Stimulated activated naive CD8-positive, alpha-beta T cell treated with anti-CD3 and anti-CD28 coated beads, Interleukin-15, Interleukin-2, amounts not matched to agents 100 ng/mL and 50 ng/mL, for 24 hours (primary cell): Measurements from ENCODE around the gene RAB3IP.
A peak's percentile ranks its signal among the peaks of the same experiment; 100 is the strongest.
"Not testable (repeated sequence)": the region's sequence is repeated elsewhere in the genome, so short reads cannot be mapped to it uniquely, and the experiment has no call there.

Experiments used
- H3K27ac Mint-ChIP-seq: one replicate; pipeline ENCODE4 v1.8.0; 2021; ENCODE audit warnings: mild to moderate bottlenecking, mixed read lengths
- H3K27me3 Mint-ChIP-seq: one replicate; pipeline ENCODE4 v1.8.0; 2021; ENCODE audit warnings: mixed read lengths
- H3K36me3 Mint-ChIP-seq: one replicate; pipeline ENCODE4 v1.8.0; 2021; ENCODE audit warnings: low read depth, mixed read lengths
- H3K4me1 Mint-ChIP-seq: one replicate; pipeline ENCODE4 v1.8.0; 2021; ENCODE audit warnings: low read depth, mixed read lengths
- H3K4me3 Mint-ChIP-seq: one replicate; pipeline ENCODE4 v1.8.0; 2021; ENCODE audit warnings: mild to moderate bottlenecking, mixed read lengths
- H3K9me3 Mint-ChIP-seq: one replicate; pipeline ENCODE4 v1.8.0; 2021; ENCODE audit warnings: mixed read lengths

Gene RAB3IP

DNA sequence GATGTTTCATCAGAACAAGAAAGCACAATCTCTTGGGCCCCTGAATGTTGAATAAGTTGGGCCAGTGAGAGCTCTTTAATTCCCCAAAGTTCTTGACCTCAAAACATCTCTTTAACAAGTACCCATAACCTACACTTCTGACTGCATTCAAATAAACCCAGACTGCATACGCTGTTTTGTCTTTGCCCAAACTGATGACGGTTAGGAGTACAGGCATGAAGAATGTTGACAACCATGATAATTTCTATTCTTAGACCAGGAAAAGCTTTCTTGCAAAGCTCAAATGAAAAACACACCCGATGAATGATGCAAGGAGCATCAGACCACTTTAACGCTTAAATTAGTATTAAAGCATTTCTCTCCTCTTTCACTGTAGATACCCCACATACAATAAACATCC, 11.7 kb upstream of the RAB3IP start:
- H3K27me3 Mint-ChIP-seq: peaks cover 12% of the 10 kb centered on the region

DNA sequence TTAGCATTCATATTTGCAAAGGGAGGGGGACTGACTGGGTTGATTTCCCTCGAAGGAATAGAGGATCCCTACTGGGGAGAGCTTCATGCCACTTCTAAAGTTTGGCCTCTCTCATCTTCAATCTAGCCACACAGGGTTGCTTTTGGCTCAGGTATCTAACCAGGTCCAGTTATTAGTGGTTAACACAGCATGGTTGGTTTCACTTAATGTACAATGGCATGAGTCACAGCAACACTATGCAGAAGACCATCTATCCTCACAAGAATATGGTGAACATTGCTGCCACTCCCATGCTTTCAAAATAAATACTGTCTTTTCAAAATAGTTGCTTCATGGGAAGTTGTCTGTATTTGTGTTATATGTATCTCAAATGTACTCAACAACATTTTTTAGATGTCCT, 6.6 kb upstream of the RAB3IP start:
- no peaks in the 10 kb centered on the region for H3K36me3 Mint-ChIP-seq
- no peak overlapping the region for H3K27ac Mint-ChIP-seq
- no peaks in the 10 kb centered on the region for H3K9me3 Mint-ChIP-seq

More for the DNA sequence above, 11.7 kb upstream of the RAB3IP start:
- Mint-ChIP-seq H3K4me3 (no peak overlapping the region), H3K9me3 (peaks cover 7% of the 10 kb centered on the region), H3K27ac (no peak overlapping the region), H3K4me1 (no peaks in the 10 kb centered on the region), H3K36me3 (no peaks in the 10 kb centered on the region)

DNA sequence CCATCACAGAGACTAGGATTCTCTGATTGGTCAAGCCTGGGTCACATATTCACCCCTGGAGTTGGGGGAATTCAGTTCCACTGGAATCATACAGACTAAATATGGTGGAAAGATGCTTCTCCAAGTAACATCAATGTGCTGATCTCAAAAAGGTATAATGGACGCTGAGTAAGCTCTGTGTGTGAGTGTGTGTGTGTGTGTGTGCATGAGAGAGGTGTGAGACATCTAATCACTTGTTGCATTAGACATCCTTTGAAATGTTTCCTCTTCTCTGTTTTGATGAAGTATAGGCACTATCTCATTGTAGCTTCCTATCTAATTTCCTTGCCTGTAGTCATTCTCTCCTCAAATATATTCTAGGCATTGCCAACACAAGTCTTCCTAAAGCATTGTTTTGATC, 5.0 kb upstream of the RAB3IP start:
- Mint-ChIP-seq H3K4me3 (no peak overlapping the region), H3K36me3 (no peaks in the 10 kb centered on the region), H3K4me1 (no peaks in the 10 kb centered on the region), H3K27ac (no peak overlapping the region), H3K27me3 (peaks cover 20% of the 10 kb centered on the region), H3K9me3 (no peaks in the 10 kb centered on the region)

More for the DNA sequence above, 6.6 kb upstream of the RAB3IP start:
- Mint-ChIP-seq H3K4me3 (no peak overlapping the region), H3K4me1 (no peaks in the 10 kb centered on the region), H3K27me3 (peaks cover 16% of the 10 kb centered on the region)

DNA sequence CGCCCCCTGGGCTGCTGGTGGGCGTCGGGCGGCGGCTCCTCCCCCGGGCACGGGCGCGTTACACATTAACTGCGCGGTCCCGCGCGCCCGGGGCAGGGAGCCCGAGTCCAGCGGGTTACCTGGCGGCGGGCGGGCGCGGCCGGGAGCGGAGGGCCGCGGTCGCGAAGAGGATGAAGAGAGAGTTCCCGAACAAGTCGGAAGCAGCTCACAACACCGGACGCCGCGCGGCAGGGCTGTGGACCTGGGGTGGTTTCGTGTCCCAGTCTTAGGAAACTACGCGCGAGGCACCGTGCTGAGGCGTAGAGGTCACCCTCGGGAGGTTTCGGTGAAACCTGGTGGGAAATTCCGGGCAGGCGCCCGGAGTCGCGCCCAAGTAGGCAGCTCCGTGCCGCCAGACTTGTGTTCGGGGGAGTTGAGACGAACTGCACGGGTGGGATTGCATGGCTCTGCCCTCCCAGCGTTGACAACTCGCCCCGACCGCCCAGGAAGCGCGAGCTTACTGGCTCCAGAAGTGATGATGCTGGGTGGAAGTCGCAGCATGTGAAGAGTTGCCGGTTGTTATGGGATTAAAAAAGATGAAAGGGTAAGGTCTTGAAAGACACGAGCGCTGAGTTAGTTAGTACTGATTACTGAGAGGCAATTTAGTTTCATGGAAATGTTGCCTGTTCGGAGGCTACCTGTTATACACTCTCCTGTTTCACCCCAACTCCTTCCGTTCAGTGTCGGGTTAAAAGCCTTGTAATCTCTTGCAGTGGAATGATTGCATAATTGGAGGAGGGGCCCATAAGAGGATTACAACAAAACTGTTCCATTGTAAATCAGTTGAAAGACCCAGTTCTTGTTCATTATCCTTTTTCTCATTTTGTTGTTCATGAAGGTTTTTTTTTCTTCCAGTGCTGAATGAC, 879 bp downstream of the RAB3IP start:
- Mint-ChIP-seq H3K36me3 (no peaks in the 10 kb centered on the region), H3K27me3 (peaks cover 10% of the 10 kb centered on the region), H3K4me1 (peaks cover 23% of the 10 kb centered on the region), H3K9me3 (no peaks in the 10 kb centered on the region), H3K27ac (peak overlapping the region; percentile 59), H3K4me3 (peak overlapping the region; percentile 87)

DNA sequence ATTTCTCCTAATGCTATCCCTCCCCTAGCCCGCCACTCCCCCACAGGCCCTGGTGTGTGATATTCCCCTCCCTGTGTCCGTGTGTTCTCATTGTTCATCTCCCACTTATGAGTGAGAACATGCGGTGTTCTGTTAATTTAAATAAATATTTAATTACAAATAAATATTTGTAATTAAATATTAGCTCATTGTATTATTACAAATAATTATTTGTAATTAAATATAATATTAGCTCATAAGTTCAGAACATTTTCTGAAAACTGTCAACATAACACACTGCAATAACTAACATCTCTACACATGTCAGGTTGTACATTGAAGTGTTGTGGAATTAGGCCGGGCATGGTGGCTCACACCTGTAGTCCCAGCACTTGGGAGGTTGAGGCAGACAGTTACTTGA, 5.4 kb downstream of the RAB3IP start:
- no peak overlapping the region for H3K27ac Mint-ChIP-seq
- no peaks in the 10 kb centered on the region for H3K9me3 Mint-ChIP-seq
- peaks cover 23% of the 10 kb centered on the region for H3K4me1 Mint-ChIP-seq
- no peak overlapping the region for H3K4me3 Mint-ChIP-seq
- H3K36me3 Mint-ChIP-seq: peaks cover under 1% of the 10 kb centered on the region
- H3K27me3 Mint-ChIP-seq: no peaks in the 10 kb centered on the region

DNA sequence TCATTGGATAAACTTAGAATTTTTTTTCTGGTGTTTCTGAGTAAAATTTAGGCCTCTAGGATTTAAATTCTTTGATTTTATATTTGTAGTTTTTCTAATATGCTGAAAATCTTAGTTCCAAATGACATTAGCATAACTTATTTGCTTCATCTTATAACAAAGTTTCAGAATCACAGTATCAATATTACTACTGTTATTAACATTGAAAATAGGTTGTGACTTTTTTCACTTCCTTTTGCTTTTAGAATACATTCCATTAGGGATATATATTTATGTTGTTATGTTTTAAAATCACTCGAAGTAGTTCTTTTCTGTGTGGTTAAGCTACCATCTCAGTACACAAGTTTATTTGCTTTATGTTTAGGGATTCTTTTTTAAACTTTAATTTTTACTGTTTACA, 12.8 kb downstream of the RAB3IP start:
- peaks cover 20% of the 10 kb centered on the region for H3K36me3 Mint-ChIP-seq
- H3K4me1 Mint-ChIP-seq: no peaks in the 10 kb centered on the region
- H3K9me3 Mint-ChIP-seq: no peaks in the 10 kb centered on the region
- no peak overlapping the region for H3K27ac Mint-ChIP-seq
- H3K27me3 Mint-ChIP-seq: no peaks in the 10 kb centered on the region
- H3K4me3 Mint-ChIP-seq: no peak overlapping the region

DNA sequence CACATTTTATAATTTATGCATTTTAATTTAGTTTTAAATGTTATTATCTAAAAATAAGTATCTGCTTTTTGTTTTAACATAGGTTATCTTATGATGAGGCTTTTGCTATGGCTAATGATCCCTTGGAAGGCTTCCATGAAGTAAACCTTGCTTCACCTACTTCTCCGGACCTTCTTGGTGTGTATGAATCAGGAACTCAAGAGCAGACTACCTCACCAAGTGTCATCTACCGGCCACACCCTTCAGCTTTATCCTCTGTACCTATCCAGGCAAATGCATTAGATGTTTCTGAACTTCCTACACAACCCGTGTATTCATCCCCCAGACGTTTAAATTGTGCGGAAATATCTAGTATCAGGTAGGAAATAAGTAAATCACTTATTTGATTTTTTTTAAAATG, 16.6 kb downstream of the RAB3IP start:
- peaks cover 43% of the 10 kb centered on the region for H3K36me3 Mint-ChIP-seq
- no peak overlapping the region for H3K4me3 Mint-ChIP-seq
- no peak overlapping the region for H3K27ac Mint-ChIP-seq
- no peaks in the 10 kb centered on the region for H3K4me1 Mint-ChIP-seq
- H3K9me3 Mint-ChIP-seq: peaks cover 11% of the 10 kb centered on the region
- H3K27me3 Mint-ChIP-seq: no peaks in the 10 kb centered on the region

DNA sequence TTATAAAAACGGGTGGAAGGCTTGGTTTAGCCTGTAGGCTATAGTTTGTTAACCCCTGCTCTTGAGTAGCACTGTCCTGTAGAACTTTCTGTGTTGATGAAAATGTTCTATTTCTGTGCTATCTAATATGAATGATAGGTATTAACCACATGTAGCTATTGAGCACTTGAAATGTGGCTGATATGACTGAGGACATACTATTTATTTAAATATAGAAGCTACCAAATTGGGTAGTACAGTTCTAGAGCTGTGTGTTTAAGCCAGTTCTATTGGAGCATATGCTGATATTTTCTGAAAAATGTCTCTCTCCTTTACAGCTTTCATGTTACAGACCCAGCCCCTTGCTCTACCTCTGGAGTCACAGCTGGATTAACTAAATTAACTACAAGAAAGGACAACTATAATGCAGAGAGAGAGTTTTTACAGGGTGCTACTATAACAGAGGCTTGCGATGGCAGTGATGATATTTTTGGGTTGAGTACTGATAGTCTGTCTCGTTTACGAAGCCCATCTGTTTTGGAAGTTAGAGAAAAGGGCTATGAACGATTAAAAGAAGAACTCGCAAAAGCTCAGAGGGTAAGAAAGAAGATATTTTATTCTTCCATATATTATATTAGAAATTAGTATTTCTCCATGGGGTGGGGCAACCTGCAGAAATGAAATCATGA, 17.6 kb downstream of the RAB3IP start:
- H3K9me3 Mint-ChIP-seq: peaks cover 16% of the 10 kb centered on the region
- H3K36me3 Mint-ChIP-seq: peaks cover 52% of the 10 kb centered on the region
- H3K4me1 Mint-ChIP-seq: no peaks in the 10 kb centered on the region
- no peak overlapping the region for H3K4me3 Mint-ChIP-seq
- H3K27me3 Mint-ChIP-seq: no peaks in the 10 kb centered on the region
- no peak overlapping the region for H3K27ac Mint-ChIP-seq

DNA sequence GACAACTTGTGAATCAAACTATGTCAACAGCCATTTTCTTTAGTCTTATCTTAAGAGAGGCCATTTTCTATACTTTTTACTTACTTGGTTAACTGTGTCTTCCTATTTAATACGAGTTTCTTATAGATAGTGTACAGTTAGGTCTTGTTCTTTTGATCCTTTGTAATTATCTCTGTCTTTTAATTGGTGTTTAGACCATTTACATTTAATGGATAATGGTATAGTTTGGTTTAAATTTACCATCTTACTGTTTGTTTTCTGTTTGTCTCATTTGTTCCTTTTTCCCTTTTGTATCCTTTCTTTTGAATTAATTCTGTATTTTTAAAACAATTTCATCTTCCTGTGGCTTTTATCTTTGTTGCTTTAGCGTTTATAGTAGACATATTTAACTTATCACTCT, 19.4 kb downstream of the RAB3IP start:
- H3K36me3 Mint-ChIP-seq: peaks cover 65% of the 10 kb centered on the region
- peaks cover 16% of the 10 kb centered on the region for H3K9me3 Mint-ChIP-seq
- H3K4me1 Mint-ChIP-seq: no peaks in the 10 kb centered on the region
- no peak overlapping the region for H3K4me3 Mint-ChIP-seq
- no peak overlapping the region for H3K27ac Mint-ChIP-seq
- no peaks in the 10 kb centered on the region for H3K27me3 Mint-ChIP-seq

DNA sequence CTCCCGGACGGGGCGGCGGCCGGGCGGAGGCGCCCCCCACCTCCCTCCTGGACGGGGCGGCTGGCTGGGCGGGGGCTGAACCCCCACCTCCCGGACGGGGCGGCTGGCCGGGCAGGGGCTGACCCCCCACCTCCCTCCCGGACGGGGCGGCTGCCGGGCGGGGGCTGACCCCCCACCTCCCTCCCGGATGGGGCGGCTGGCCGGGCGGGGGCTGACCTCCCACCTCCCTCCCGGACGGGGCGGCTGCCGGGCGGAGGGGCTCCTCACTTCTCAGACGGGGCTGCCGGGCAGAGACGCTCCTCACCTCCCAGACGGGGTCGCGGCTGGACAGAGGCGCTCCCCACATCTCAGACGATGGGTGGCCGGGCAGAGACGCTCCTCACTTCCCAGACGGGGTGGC, 20.9 kb downstream of the RAB3IP start:
- not testable (repeated sequence) for H3K4me1 Mint-ChIP-seq, H3K27ac Mint-ChIP-seq, H3K27me3 Mint-ChIP-seq, H3K4me3 Mint-ChIP-seq
- peaks cover 79% of the 10 kb centered on the region for H3K36me3 Mint-ChIP-seq
- H3K9me3 Mint-ChIP-seq: peaks cover 25% of the 10 kb centered on the region

DNA sequence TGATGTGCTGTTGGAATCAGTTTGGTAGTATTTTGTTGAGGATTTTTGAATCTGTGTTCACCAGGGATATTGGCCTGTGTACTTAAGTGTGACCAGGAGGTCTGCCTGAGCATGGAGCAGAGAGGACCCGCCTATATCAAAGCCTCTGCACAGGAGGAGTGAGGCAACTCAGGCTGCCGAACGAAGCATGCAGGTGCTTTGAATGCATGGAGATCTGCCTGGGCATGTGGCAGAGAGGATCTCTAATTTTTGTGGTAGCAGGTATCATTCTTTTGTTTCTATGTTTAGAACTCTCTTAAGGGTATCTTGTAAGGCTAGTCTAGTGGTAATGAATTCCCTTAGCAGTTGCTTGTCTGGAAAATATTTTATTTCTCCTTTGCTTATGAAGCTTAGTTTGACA, 26.9 kb downstream of the RAB3IP start:
- H3K9me3 Mint-ChIP-seq: peaks cover 50% of the 10 kb centered on the region
- H3K27ac Mint-ChIP-seq: no peak overlapping the region
- H3K27me3 Mint-ChIP-seq: no peaks in the 10 kb centered on the region
- peaks cover 90% of the 10 kb centered on the region for H3K36me3 Mint-ChIP-seq
- H3K4me1 Mint-ChIP-seq: no peaks in the 10 kb centered on the region
- no peak overlapping the region for H3K4me3 Mint-ChIP-seq

DNA sequence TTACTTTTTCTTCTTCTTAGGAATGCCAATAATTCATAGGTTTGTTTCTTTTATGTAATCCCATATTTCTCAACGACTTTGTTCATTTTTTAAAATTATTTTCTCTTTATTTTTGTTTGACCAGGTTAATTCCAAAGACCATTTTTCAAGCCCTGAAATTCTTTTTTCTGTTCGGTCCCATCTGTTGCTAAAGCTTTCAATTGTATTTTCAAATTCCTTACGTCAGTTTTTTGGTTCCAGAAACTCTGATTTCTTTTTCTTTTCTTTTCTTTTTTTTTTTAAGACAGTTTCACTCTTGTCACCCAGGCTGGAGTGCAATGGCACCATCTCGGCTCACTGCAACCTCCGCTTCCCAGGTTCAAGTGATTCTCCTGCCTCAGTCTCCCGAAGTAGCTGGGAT, 27.6 kb downstream of the RAB3IP start:
- peaks cover 89% of the 10 kb centered on the region for H3K36me3 Mint-ChIP-seq
- no peaks in the 10 kb centered on the region for H3K27me3 Mint-ChIP-seq

DNA sequence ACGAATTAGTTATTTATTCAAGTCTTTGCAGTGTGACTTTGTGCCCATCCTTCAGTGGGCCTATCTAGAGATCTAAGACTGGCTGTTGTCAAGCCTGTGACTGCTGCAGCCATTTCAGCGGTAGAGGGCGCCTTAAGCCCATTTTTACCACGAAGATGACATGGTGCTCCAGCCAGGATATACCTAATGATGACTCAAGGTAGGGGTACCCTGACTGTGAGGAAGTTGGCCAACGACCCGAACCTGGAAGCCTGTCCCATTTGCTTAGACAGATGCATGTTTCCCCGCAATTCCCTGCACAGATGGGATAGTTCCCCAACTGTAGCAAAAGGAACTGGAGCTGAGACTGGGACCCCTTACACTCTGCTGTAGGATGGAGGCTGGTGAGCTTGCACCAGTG, 41.3 kb downstream of the RAB3IP start:
- H3K4me1 Mint-ChIP-seq: no peaks in the 10 kb centered on the region
- peaks cover 47% of the 10 kb centered on the region for H3K36me3 Mint-ChIP-seq
- H3K4me3 Mint-ChIP-seq: no peak overlapping the region
- no peak overlapping the region for H3K27ac Mint-ChIP-seq
- H3K27me3 Mint-ChIP-seq: no peaks in the 10 kb centered on the region
- H3K9me3 Mint-ChIP-seq: peaks cover 11% of the 10 kb centered on the region

More for the DNA sequence above, 27.6 kb downstream of the RAB3IP start:
- Mint-ChIP-seq H3K9me3 (peaks cover 49% of the 10 kb centered on the region), H3K4me3 (no peak overlapping the region), H3K27ac (no peak overlapping the region), H3K4me1 (no peaks in the 10 kb centered on the region)

DNA sequence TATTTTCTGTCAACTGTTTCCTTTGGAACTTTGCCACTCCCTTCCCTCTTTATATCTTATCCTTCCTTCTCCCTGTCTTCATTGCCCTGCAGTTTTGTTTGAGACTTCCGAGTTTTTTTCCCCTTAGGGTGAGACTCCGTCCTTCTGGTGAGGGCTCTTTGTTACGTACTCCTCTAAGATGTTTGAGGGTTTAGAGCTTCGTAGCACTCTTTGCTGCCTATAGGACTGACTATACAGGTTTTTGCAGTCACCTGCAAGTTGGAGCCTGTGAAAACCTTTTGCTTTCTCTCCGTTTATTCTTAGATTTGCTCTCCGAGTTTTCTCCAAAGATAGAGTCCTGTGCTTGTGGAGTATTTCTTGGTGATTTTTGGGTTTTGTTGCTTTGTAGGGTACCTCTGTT, 44.7 kb downstream of the RAB3IP start:
- peaks cover 16% of the 10 kb centered on the region for H3K9me3 Mint-ChIP-seq
- H3K36me3 Mint-ChIP-seq: peaks cover 78% of the 10 kb centered on the region
- H3K4me1 Mint-ChIP-seq: no peaks in the 10 kb centered on the region
- no peaks in the 10 kb centered on the region for H3K27me3 Mint-ChIP-seq
- H3K27ac Mint-ChIP-seq: no peak overlapping the region
- no peak overlapping the region for H3K4me3 Mint-ChIP-seq

DNA sequence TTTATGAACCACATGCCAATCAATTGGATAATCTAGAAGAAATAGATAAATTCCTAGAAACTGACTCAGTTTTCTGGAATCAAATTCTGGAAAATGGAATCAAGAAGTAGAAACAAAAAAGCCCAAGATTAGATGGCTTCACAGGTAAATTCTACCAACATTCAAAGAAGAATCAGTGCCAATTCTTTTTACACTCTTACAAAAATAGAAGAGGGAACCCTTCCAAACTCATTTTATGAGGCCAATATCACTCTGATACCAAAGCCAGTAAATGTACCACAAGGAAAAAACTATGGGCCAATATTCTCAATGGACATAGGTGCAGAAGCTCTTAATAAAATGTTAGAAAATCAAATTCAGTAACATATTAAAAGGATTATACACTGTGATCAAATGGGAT, 50.7 kb downstream of the RAB3IP start:
- H3K9me3 Mint-ChIP-seq: peaks cover 30% of the 10 kb centered on the region
- peaks cover 85% of the 10 kb centered on the region for H3K36me3 Mint-ChIP-seq
- no peak overlapping the region for H3K27ac Mint-ChIP-seq
- no peak overlapping the region for H3K4me3 Mint-ChIP-seq
- H3K27me3 Mint-ChIP-seq: no peaks in the 10 kb centered on the region
- no peaks in the 10 kb centered on the region for H3K4me1 Mint-ChIP-seq
